Endodermal cell (in vitro differentiated cells): ENCODE data around the gene TRPM6. TPM values are rescaled to one million over a fixed set of nuclear protein-coding genes. Genes with fewer than 3 reads are reported as not detected.

Experiments used
- DNase-seq: peaks from one replicate; pipeline ENCODE4 v3.0.0-alpha.2; 2017
- H3K27ac ChIP-seq: 2 replicates; pipeline ENCODE4 v1.5.1; 2013; ENCODE audit warnings: mild to moderate bottlenecking, low read depth, low read length, moderate library complexity
- H3K27me3 ChIP-seq: 2 replicates; pipeline ENCODE4 v1.6.1; 2013; ENCODE audit warnings: mild to moderate bottlenecking, low read length, moderate library complexity; ENCODE audit not compliant: insufficient read depth, control insufficient read depth, poor library complexity, severe bottlenecking
- H3K36me3 ChIP-seq: 2 replicates; pipeline ENCODE4 v1.7.0; 2013; ENCODE audit warnings: mild to moderate bottlenecking, low read length, moderate library complexity; ENCODE audit not compliant: control insufficient read depth, insufficient read depth
- H3K4me1 ChIP-seq: one replicate; pipeline ENCODE4 v1.7.0; 2013; ENCODE audit warnings: low read length; ENCODE audit not compliant: control insufficient read depth, insufficient read depth
- H3K4me3 ChIP-seq: 2 replicates; pipeline ENCODE4 v1.5.1; 2013; ENCODE audit warnings: mild to moderate bottlenecking, low read length, moderate library complexity
- H3K9ac ChIP-seq: 2 replicates; pipeline ENCODE4 v1.6.1; 2013; ENCODE audit warnings: mild to moderate bottlenecking, low read length, moderate library complexity; ENCODE audit not compliant: poor library complexity, severe bottlenecking; ENCODE audit errors: extremely low read depth
- H3K9me3 ChIP-seq: 2 replicates; pipeline ENCODE4 v1.6.1; 2013; ENCODE audit warnings: mild to moderate bottlenecking, low read length, moderate library complexity; ENCODE audit not compliant: control insufficient read depth
- H3K27ac Mint-ChIP-seq: 2 replicates; pipeline ENCODE4 v1.8.0; 2020; ENCODE audit warnings: mixed read lengths
- H3K27me3 Mint-ChIP-seq: 2 replicates; pipeline ENCODE4 v1.8.0; 2021; ENCODE audit warnings: mild to moderate bottlenecking, mixed read lengths; ENCODE audit not compliant: insufficient read depth
- H3K36me3 Mint-ChIP-seq: 2 replicates; pipeline ENCODE4 v1.8.0; 2020; ENCODE audit warnings: low read depth, mixed read lengths
- H3K4me1 Mint-ChIP-seq: 2 replicates; pipeline ENCODE4 v1.8.0; 2020; ENCODE audit warnings: mixed read lengths
- H3K4me3 Mint-ChIP-seq: 2 replicates; pipeline ENCODE4 v1.8.0; 2020; ENCODE audit warnings: mild to moderate bottlenecking, moderate library complexity, mixed read lengths
- H3K9me3 Mint-ChIP-seq: 2 replicates; pipeline ENCODE4 v1.8.0; 2020; ENCODE audit warnings: mild to moderate bottlenecking, mixed read lengths
- CTCF ChIP-seq: fragments of 200-600 bp; sonication (generic); conservative IDR thresholded peaks from 2 replicates; pipeline ENCODE4 v1.5.0; 2021; ENCODE audit warnings: antibody characterized with exemption, mild to moderate bottlenecking
- WGBS, 2 experiments: methylation state at CpG; one replicate each; pipeline versions ENCODE4 v1.1.5 to v1.1.7; 2013; ENCODE audit warnings: missing lambda C conversion rate in 2 of 2, mixed read lengths in 1 of 2; ENCODE audit not compliant: insufficient coverage in 1 of 2, insufficient read length in 1 of 2; 5-methylcytosine and 5-hydroxymethylcytosine counted together
- total RNA-seq, 2 donors: library from RNA; stranded (reverse); fragmentation: NEBNext Ultra II Directional in 1 of 2; extraction: Animal tissue kit (Norgen Biotek cat#: 25700) in 1 of 2; gene quantifications; 2 replicates in 1 of 2; 3 replicates in 1 of 2; pipeline ENCODE4 v1.2.1, GENCODE V29; 2021

The TRPM6 gene
- total RNA-seq, 2 donors from 2014 or later = 1.2 to 1.7 TPM

GRCh38 chr9:74765481-74765971, 122.2 kb downstream of the TRPM6 start:
- Histone ChIP-seq H3K4me1 (no peaks in the 10 kb centered on the region), H3K27me3 (no peaks in the 10 kb centered on the region), H3K9ac (no peak overlapping the region), H3K9me3 (no peaks in the 10 kb centered on the region), H3K36me3 (no peaks in the 10 kb centered on the region), H3K27ac (no peak overlapping the region), H3K4me3 (no peak overlapping the region)
- no peak for TF ChIP-seq CTCF
- WGBS, 2 experiments = 96 to 97% methylated on average over 3 of the region's 3 CpGs
- Mint-ChIP-seq H3K27me3 (no peaks in the 10 kb centered on the region), H3K4me3 (no peak overlapping the region), H3K4me1 (no peaks in the 10 kb centered on the region), H3K27ac (no peak overlapping the region), H3K36me3 (no peaks in the 10 kb centered on the region), H3K9me3 (no peaks in the 10 kb centered on the region)
- no peak for DNase-seq

- no peak overlapping the region for H3K9ac ChIP-seq
Measured at GRCh38 chr9:74762950-74763349, 124.8 kb downstream of the TRPM6 start.

GRCh38 chr9:74760031-74760700, 127.6 kb downstream of the TRPM6 start:
- Mint-ChIP-seq H3K4me1 (no peaks in the 10 kb centered on the region), H3K27ac (no peak overlapping the region), H3K4me3 (no peak overlapping the region), H3K9me3 (no peaks in the 10 kb centered on the region), H3K36me3 (no peaks in the 10 kb centered on the region), H3K27me3 (no peaks in the 10 kb centered on the region)
- no peak for TF ChIP-seq CTCF
- Histone ChIP-seq H3K27ac (no peak overlapping the region), H3K9me3 (no peaks in the 10 kb centered on the region), H3K36me3 (no peaks in the 10 kb centered on the region), H3K4me1 (no peaks in the 10 kb centered on the region), H3K4me3 (no peak overlapping the region), H3K27me3 (no peaks in the 10 kb centered on the region), H3K9ac (no peak overlapping the region)
- no peak for DNase-seq
- 92 to 100% methylated on average over 1 to 3 of the region's 3 CpGs for WGBS, 2 experiments

More at GRCh38 chr9:74762950-74763349, 124.8 kb downstream of the TRPM6 start:
- no peaks in the 10 kb centered on the region for H3K4me1 ChIP-seq
- no peaks in the 10 kb centered on the region for H3K27me3 ChIP-seq
- TF ChIP-seq CTCF = peak; percentile 65
- Mint-ChIP-seq H3K36me3 (no peaks in the 10 kb centered on the region), H3K9me3 (no peaks in the 10 kb centered on the region), H3K4me3 (no peak overlapping the region), H3K27ac (no peak overlapping the region), H3K27me3 (no peaks in the 10 kb centered on the region), H3K4me1 (no peaks in the 10 kb centered on the region)
- no peaks in the 10 kb centered on the region for H3K36me3 ChIP-seq
- no peak overlapping the region for H3K4me3 ChIP-seq
- no peak overlapping the region for H3K27ac ChIP-seq
- 90% methylated on average over 1 of the region's 1 CpG for WGBS, 2 experiments
- no peak for DNase-seq
- H3K9me3 ChIP-seq = no peaks in the 10 kb centered on the region
